Measurements from ENCODE around the gene TDRD10.

The TDRD10 gene

DNA sequence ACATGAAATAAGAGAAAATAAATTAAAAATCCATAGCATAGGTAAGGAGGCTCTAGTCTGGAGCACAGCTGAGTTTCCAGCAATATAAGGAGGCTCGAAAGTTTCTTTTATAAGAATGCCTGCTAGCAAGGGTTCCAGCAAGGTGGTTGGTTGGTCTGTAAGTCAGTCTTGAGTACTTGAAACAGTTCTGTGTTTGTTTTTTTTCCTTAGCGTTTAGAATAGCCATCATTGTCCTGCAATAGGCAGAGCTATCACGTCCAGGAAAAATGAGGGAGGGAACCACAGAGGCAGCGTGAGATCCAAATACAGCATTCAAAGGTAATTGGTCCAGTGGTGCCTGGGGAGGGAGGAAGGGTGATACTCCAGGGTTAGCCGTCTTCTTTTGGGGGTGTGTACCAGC, 48.1 kb downstream of the TDRD10 start:
- in situ Hi-C loops (cut with MboI; ENCODE audit: low pct_unique_long_range_greater_than_20kb, low sequenced_read_pairs, unreplicated experiment), result loop anchor here (25.0 kb wide), 1 partner anchor 337 kb away; no protein-coding TSS in a partner anchor
- TF ChIP-seq, protein P1, sequence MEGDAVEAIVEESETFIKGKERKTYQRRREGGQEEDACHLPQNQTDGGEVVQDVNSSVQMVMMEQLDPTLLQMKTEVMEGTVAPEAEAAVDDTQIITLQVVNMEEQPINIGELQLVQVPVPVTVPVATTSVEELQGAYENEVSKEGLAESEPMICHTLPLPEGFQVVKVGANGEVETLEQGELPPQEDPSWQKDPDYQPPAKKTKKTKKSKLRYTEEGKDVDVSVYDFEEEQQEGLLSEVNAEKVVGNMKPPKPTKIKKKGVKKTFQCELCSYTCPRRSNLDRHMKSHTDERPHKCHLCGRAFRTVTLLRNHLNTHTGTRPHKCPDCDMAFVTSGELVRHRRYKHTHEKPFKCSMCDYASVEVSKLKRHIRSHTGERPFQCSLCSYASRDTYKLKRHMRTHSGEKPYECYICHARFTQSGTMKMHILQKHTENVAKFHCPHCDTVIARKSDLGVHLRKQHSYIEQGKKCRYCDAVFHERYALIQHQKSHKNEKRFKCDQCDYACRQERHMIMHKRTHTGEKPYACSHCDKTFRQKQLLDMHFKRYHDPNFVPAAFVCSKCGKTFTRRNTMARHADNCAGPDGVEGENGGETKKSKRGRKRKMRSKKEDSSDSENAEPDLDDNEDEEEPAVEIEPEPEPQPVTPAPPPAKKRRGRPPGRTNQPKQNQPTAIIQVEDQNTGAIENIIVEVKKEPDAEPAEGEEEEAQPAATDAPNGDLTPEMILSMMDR (IDR thresholded peaks at IDR 0.05; ENCODE audit: extremely low read depth, insufficient read depth, missing control alignments), result no peak
- DNase-seq (ENCODE audit: low spot score), result no peak

DNA sequence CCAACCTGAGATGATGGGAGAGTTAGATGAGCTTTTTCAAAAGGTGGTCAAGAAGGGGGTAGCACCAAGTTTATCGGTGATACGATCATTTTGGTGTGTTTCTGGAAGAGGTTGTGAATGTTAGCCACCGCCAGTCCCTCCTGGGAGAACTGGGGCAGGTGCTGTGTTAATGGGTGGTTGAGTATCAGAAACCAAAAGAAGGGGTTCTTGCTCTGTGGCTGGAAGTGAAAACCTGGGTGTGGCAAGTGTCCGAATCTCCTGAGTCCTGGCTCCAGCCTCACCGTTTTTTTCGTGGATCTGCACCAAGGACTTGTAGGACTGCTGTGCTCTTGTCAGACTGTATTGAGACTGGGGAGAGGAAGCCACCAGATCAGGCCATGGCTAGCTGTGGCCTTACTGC, 48.6 kb downstream of the TDRD10 start:
- in situ Hi-C loops (cut with MboI; ENCODE audit: low pct_unique_long_range_greater_than_20kb, low sequenced_read_pairs, unreplicated experiment), result loop anchor here (25.0 kb wide), 1 partner anchor 337 kb away; no protein-coding TSS in a partner anchor
- TF ChIP-seq, protein P1 (IDR thresholded peaks at IDR 0.05; ENCODE audit: extremely low read depth, insufficient read depth, missing control alignments), result no peak
- no peak for DNase-seq (ENCODE audit: low spot score)

DNA sequence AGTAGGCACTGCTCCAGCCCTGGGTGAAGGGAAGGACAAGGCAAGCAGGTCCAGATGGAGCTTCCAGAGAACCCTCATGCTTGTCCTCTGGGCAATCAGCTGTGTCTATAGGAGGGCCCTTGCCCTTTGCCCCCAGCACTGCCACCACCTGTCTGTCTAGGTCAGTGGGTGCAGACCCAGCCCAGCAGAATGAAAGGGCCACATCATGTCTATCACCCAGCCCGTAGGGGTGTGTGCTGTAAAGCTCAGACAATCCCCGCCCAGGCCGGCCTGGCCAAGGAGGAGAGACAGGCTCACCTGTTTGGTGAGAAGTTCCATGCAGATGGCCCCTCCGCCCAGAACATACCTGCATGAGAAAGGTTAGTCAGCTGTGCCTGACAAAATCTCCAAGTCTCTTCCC, 49.5 kb downstream of the TDRD10 start:
- DNase-seq (ENCODE audit: low spot score), result no peak

DNA sequence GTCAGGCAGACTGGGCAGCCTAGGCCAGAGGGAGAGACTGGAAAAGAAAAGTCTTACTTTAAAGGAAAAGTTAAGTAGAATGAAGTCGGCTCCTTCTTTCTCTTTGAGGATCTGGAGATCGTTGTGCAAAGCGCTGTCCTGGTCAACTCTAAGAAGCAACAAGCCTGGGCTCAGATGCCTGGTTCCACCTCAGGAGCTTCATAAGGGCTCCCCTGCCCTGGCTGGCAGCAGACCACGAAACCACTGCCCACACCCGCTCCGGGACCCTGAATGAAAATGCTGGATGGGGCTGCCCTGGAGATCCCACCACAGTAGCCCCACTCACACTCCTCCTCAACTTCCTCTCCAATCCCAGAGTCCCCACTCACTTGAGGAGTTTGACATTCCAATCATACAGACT, 50.0 kb downstream of the TDRD10 start:
- DNase-seq (ENCODE audit: low spot score), result no peak
- in situ Hi-C loops (cut with MboI; ENCODE audit: low pct_unique_long_range_greater_than_20kb, low sequenced_read_pairs, unreplicated experiment), result loop anchor here (25.0 kb wide), 1 partner anchor 335 kb away; no protein-coding TSS in a partner anchor
- TF ChIP-seq, protein P1 (IDR thresholded peaks at IDR 0.05; ENCODE audit: extremely low read depth, insufficient read depth, missing control alignments), result no peak

More for the DNA sequence above, 49.5 kb downstream of the TDRD10 start:
- in situ Hi-C loops (cut with MboI; ENCODE audit: low pct_unique_long_range_greater_than_20kb, low sequenced_read_pairs, unreplicated experiment), result loop anchor here (25.0 kb wide), 1 partner anchor 336 kb away; no protein-coding TSS in a partner anchor
- TF ChIP-seq, protein P1 (IDR thresholded peaks at IDR 0.05; ENCODE audit: extremely low read depth, insufficient read depth, missing control alignments), result no peak

DNA sequence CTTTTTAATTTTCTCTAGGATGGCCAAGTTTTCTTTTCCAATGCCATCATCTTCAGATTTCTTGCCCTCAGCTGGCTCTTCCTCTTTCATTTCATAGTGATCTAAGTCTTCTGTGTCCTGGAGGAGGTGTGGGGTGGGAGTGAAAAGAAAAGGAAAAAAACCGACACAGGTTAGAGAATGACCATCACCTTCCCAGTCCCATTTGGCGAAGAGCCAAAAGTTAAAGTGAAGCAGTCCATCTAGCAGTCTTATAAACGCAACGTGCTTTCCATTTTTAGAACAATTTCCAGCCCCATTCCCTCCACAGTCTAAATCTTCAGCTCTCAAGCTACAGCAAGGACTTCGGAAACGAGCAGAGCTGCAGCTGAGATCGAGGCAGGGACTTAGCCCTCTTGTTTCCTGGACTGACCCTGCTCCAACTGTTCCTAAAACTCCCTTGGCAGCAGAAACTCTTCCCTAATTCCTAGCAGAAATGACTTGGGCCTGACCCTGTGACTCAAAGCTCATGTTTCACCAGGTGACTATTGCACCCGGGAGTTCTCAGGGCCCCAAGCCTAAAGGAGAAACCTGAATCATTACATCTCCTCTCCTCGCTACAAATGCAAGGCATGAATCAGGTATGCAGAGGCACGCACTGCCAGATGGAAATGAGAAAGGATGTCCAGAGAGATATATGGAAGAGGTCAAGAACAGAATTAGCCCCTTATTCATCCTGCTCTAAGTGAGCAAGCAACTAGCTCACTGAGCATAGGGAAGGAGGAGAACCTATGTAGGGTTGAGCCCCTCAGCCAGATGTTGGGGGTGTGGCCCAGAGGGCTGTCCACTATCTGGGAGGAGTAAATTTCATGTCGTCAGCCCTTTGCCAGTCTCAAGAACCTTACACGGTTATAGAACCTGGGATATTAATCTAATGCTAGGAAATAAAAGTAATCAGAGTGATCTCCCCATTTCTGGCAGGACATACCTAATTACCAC, 51.3 kb downstream of the TDRD10 start:
- in situ Hi-C loops (cut with MboI; ENCODE audit: low pct_unique_long_range_greater_than_20kb, low sequenced_read_pairs, unreplicated experiment), result loop anchor here (25.0 kb wide), 1 partner anchor 334 kb away; no protein-coding TSS in a partner anchor
- TF ChIP-seq, protein P1 (IDR thresholded peaks at IDR 0.05; ENCODE audit: extremely low read depth, insufficient read depth, missing control alignments), result no peak
- DNase-seq (ENCODE audit: low spot score), result no peak

DNA sequence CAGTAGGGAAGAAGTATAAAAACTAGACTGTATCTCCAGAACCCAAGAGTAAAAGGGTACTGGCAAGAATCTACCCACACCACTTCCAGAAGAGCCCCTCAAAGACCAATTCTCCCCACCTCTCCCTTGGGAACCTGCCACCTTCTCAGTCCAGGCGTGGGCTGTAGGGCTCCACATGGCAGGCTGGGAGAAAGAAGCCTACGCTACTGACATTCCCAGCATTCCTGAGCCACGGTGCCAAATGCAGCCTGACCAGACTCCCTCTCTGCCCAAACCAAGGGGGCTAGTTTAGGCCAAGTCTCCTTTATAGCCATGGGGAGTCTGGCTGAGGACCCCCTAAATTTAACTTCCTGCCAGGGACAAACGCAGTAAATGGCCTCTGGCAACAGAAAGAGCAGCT, 54.4 kb downstream of the TDRD10 start:
- no peak for DNase-seq (ENCODE audit: low spot score)
- TF ChIP-seq, protein P1 (IDR thresholded peaks at IDR 0.05; ENCODE audit: extremely low read depth, insufficient read depth, missing control alignments), result no peak
- in situ Hi-C loops (cut with MboI; ENCODE audit: low pct_unique_long_range_greater_than_20kb, low sequenced_read_pairs, unreplicated experiment), result loop anchor here (25.0 kb wide), 1 partner anchor 331 kb away; no protein-coding TSS in a partner anchor

Measured in GM13977 (cell line).